Activated CD8-positive, alpha-beta memory T cell treated with anti-CD3 and anti-CD28 coated beads, Interleukin-2, amount 50 U/mL, for 1 hour (primary cell): ENCODE results near the gene FGF8.

Experiments
- DNase-seq: peaks from one replicate; pipeline ENCODE4 v3.0.0-alpha.2; 2020; ENCODE audit errors: extremely low read depth

FGF8 gene

GRCh38 chr10:101781984-101782810 lies 6.3 kb upstream of the FGF8 start:
- DNase-seq = no peak

- no peak for DNase-seq
Observed at GRCh38 chr10:101781655-101781983, 5.7 kb upstream of the FGF8 start.

- peak; percentile 18 for DNase-seq
Observed at GRCh38 chr10:101780818-101781654, 5.1 kb upstream of the FGF8 start.

- no peak for DNase-seq
Observed at GRCh38 chr10:101780187-101780817, 4.4 kb upstream of the FGF8 start.

- DNase-seq = peak; percentile 36
Observed at GRCh38 chr10:101779544-101780186, 3.8 kb upstream of the FGF8 start.

- DNase-seq = no peak
Observed at GRCh38 chr10:101778781-101779543, 3.0 kb upstream of the FGF8 start.

- DNase-seq = no peak
Observed at GRCh38 chr10:101778151-101778780, 2.4 kb upstream of the FGF8 start.

- no peak for DNase-seq
Observed at GRCh38 chr10:101777619-101778145, 1.8 kb upstream of the FGF8 start.

GRCh38 chr10:101776161-101776817 lies 375 bp upstream of the FGF8 start:
- DNase-seq = no peak

- DNase-seq = no peak
Observed at GRCh38 chr10:101774589-101775272, 1.2 kb downstream of the FGF8 start.

GRCh38 chr10:101773923-101774588 lies 1.9 kb downstream of the FGF8 start:
- DNase-seq = no peak

GRCh38 chr10:101772895-101773761 lies 2.8 kb downstream of the FGF8 start:
- no peak for DNase-seq

GRCh38 chr10:101772017-101772894 lies 3.7 kb downstream of the FGF8 start:
- no peak for DNase-seq

- no peak for DNase-seq
Observed at GRCh38 chr10:101771380-101771779, 4.5 kb downstream of the FGF8 start.

GRCh38 chr10:101770331-101771215 lies 5.3 kb downstream of the FGF8 start:
- no peak for DNase-seq
